NCI-H187 treated with DMSO at 0.1 percent for 48 hours (cell line): ENCODE data around the gene DRAM1.

Experiments
- DNase-seq: peaks from one replicate; lab custom pipeline; 2025; lab: John Stamatoyannopoulos, UW

Gene DRAM1

DNA sequence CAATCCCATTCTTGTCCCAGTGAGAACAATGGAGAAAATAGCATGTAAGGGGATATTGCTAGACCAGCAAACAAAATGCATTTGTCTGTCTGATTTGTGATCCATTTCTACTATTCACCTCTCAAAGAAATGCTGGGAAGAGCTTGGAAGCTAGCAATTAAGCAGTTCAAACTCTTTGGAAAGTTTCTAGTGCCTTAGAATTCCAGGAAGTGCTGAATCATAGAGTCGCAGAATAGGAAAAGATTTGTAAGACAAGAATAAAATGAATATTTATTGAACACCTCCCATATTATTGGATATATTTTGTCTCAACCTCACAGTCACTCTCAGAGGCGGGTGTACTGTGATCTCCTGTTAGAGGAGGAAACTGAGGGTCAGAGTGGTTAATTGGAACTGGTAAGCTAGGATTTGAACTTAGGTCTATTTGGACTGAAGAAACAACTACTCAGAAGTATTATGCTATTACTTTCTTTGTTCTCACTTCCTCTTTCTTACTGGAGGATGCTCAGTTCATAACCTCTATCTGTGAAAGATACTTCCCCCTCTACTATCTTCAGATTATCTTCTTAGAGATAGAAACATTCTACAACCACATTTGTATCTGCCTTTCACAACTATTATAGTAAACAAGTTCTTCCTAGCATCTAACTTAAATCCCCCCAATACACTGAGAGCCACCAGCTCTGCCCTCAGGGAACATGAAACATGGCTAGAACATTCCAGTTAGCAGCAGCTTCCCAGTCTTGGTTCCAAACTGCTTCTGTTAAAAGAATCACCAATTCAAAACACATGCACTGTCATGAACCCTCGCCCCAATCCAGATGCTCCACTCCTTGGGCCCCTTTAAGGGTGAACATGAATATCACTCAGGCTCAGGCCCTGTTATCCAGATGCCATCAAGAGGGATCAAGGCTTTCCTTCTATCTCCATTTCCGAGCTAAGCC lies 64.2 kb downstream of the DRAM1 start:
- no peak for DNase-seq

DNA sequence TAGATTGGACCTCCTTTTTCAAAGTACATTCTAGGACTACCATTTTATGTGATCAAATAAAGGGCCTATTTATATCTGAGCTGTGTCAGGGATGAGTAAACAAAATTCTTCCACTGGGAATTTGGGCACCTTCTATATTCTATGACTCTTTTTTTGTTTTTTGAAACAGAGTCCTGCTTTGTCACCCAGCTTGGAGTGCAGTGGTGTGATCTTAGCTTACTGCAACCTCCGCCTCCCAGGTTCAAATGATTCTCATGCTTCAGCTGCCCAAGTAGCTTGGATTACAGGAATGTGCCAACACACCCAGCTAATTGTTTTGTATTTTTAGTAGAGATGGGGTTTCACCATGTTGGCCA lies 64.8 kb downstream of the DRAM1 start:
- DNase-seq: no peak

DNA sequence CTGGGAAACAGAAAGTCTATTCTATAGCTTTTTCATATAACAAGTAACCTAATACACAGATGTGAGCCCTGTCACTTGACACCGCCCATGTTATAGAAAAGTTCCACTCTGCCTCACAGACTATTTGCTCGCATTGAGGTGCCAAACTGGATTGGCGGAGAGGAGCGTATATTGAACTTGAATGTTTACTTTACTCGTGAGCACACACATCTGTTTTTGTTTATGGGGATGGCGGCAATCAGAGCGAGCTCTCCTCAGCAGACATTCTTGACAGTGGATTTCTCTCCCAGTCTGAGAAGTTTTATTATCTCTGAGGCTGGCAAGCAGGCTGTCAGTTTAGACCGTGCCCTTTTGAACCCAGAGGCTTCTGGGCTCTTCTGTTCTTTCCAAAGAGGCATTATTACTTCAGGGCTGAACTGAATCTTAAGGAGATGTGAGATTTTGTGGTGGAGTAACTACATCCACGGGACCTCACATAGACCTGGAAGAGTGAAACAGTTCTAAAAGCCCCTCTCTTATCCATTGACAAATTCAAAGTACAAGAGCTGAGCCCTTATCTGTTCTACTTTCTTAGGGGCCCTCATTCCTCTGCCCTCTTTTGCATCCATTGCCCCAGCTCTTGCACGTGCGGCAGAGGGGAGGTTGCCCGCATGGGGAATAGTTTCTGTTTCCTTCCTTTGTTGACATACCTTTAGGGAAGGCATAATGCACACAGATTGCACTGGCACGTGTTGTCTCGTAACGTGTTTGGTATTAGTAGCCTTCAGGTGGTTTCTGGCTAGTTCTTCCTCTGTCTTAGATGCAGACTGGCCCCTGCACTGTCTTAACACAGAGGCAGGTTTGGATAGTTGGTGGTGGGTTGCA lies 68.2 kb downstream of the DRAM1 start:
- DNase-seq: no peak

DNA sequence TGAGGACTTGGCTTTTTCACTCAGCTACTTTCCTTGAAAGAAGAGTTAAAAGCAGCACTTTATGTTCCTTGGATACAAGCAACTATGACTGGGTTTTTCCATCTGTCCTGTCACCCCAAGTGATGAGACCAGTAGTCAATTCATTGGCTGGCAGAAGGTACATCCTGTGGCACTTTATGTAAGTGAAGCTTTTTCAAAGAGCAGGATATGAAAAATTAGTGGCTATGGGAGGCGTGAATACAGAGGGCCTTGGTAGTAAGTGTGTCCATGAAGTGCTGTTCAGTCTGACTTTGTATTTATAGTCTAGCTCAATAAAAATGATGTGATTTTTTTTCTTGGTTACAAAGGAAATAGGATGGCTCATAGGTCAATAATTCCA lies 68.8 kb downstream of the DRAM1 start:
- DNase-seq: no peak

DNA sequence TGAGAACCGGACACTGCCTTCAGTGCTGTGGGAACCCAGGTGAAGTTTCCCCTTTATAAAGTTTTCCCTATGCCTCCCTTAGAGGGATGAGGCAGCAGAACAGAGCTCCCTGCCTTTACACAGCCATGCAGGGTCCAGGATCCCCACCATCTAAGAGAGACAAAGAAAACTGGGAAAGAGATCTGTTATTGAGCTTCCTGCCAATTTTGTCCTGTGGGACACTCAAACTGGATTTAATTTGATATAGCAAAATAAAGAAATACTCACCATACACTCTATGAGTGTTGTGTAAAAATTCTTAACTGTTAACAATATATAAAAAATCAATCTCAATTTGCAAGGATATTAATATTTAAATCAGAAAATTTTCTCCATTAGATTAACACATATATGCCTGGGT lies 69.9 kb downstream of the DRAM1 start:
- DNase-seq: no peak

DNA sequence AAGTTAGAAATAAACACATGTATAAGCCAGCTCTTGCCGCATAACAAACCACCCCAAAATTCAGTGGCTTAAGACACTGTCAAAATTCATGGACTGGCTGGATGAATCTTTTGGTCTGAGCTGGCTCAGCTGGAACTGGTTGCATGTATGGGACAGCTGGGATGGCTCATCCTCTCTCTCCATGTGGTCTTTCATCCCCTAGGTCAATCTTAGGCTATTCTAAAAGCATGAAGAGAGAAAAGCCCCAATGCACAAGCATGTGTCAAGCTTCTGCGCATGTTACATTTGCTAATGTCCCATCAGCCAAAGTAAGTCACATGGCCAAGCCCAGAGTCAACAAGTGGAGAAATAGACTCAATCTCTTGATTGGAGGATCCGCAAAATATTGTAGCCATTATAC lies 71.0 kb downstream of the DRAM1 start:
- no peak for DNase-seq

DNA sequence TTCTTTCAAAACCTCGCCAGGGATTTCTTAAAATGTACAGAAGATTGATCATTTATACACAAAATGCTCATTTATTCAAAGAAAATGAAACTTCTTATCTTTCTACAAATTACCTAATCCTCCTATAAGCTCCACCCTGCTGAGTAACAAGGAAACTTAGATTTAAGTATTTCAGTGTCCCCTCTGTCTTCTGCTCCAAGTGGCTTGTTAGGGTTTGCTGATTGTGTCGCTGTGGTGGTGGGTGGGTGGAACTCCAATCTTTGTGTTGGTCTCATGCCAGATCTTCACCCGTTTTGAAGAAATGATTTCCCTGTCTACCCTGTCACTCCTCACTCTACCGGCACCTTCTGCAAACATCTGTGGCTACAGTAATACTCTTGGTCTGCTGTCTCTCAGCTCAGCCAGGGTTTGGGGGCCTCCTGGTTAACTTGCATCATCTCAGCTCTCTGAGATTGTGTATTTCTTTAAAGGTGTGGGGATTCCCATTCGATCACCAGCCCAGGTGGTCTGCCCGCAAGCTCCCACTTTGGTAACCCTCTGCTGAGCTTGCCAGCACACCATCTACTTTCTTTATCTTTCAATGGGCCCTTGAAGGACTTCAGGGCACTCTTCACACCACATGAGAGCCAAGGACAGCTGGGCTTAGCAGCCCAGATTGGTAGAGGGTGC lies 73.8 kb downstream of the DRAM1 start:
- DNase-seq: no peak

DNA sequence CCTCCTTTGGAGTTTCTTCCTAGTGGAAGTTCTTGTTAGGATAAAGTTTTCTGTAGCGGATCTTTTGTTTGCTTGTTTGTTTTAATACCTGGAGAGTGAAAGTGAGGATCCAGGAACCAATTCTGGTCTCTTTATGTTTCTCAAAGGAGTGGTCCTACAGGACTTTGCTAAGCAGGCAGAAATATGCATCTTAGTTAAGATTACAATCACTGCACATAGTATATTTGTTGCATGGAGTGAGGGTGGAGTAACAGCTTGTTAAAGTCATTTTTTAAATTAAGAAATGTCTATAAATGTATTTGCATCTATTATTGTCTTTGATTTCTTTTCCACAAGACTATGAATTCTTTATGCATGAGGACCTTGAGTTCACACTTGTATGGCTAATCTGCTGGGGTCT lies 76.7 kb downstream of the DRAM1 start:
- no peak for DNase-seq

DNA sequence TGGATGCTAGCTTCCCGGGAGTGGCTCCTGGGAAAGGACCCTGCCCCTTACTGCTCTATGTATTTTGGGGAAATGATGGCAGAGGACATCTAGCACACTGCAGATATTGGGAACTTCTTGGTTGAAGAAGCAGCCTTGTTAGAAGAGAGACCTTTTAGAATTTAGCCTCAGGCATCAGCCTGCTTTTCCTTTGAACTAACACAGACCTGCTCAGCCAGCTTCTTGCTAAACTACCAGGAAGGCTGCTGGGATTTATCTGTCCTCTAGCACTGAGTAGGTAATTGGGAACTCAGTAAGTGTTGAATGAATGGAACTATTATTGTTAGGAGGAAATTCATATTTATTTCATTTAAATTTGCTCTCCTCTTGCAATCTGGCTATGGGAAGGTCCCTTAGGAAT lies 77.3 kb downstream of the DRAM1 start:
- DNase-seq: no peak

DNA sequence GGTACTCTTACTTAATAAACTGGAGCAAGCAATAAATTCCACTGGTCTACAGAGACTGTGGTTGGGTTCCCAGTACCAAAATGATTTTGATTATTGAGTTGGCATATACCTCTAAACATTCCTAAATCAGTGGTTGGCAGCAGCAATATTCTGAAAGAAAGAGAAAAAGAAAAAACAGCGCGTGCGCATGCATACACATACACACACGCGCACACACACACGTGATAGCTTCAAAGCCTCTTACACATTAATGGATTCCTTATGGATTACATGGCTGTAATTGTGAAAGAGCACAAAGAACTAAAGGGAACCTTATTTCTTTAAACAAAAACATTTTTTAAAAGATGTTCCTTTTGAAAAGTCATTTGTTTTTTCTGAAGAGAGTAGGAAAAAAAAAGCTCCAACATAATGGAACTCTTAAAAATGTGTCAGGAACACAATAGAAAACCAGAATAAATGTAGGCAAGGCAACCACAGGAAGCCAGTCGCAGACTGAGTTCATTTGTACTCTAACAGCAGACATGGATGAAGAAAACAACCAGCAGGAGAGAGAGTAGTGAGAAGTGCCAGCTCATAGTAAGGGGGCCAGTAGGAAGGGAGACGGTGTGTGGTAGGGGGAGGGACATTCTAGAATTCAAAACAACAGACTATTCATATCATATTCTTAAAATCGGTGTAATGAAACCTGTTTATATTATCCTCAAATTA lies 80.0 kb downstream of the DRAM1 start:
- DNase-seq: no peak

DNA sequence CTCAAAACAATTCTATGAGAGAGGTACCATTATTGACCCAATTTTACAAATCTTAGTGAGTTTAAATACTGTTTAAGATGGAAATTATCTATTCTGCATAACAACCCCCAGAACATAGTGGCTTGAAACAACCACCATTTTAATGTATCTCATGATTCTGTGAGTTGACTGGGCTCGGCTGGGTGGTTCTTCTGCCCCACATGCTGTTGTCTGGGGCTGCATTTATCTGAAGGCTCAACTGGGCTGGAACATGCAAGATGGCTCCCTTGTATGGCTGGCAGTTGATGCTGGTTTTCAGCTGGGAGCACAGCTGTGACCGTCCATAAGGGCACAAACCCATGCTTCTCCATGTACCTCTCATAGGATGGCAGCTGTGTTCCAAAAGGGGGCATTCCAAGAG lies 82.2 kb downstream of the DRAM1 start:
- no peak for DNase-seq

DNA sequence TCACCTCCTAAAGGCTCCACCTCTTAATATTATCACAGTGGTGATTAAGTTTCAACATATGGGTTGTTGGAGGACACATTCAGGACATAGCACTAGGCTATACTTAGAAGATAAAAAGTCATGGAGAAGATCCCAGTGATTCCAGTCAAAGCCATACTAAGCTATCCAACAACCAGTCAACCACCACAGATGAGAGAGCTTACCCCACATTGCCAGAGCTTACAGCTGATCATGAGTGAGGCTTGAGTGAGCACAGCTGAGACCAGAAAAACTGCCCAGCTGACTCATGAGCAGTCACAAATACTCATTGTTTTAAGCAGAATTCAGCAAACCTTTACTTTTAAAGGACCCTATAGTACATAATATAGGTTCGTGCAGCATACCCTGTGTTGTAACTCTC lies 85.1 kb downstream of the DRAM1 start:
- no peak for DNase-seq

DNA sequence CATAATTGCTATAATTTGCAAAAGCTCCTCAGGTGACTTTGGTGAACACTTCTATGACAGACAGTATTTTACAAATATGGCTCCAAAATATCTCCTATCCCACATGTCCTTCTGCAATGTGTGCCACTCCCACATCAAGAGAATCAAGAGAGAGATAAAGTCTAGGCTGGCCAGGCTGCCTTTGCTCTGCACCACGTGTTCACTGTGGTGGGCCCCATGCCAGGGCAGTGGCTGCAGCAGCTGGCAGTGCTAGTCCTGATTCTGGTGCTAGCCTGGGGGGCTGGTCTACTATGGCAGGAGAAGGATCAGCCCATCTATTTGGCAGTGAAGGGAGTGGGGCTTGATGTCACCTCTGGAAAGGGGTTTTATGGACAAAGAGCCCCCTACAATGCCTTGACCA lies 86.3 kb downstream of the DRAM1 start:
- DNase-seq: no peak

DNA sequence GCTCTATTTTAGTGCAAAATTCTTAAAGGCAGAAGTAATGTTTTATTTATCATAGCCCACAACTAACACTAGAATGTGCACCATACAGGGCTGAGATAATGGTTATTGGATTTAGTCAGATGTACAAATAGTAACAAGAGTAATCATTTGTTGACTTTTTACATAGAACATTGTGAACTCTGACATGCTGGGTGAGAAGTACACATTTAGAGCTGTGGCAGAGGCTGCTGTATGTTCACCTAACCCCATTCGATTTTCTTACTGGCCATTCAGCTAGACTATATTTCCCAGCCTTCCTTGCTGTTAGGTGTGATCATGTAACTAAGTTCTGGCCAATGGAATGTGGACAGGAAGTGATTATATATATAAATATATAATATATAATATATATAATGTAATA lies 89.1 kb downstream of the DRAM1 start:
- DNase-seq: no peak

DNA sequence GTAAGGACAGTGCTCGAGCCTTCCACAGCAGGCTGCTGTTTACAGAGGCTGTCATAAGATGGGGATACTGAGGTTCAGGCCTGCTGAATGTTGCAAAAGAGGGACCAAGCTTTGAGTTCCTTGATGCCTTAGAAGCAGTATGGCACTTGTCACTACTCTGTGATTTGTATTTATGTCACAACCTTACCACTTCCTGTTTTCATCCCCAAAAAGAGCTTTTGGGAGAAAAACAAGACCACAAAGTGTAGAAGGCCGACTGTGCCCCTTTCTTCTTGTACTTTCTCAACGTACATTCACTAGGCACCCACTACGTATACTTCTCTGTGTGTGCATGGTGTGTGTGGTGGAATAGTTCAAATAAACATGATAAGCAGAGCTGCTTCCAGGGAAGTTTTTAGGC lies 90.1 kb downstream of the DRAM1 start:
- DNase-seq: no peak

DNA sequence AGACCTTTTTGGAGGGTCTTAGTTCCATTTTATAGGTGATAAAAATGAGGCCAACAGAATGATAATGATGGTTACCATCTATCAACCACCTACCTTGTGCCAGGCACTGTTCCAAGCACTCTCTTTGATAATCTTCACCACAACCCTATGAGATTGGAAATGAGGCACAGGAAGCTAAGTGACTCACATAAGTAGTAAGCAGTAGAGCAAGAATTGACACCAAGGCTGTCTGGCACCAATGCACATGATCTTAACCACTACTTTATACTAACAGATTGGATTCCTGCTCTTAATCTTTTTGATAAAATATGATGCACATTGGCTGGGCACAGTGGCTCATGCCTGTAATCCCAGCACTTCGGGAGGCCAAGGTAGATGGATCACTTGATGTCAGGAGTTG lies 91.4 kb downstream of the DRAM1 start:
- no peak for DNase-seq
